AG04449 (cell line): ENCODE data around the gene ITPR2.
"Not testable (repeated sequence)": the region's sequence is repeated elsewhere in the genome, so short reads cannot be mapped to it uniquely, and the experiment has no call there.

Source experiments
- CTCF ChIA-PET: fragments of 350-600 bp; formaldehyde crosslinking; extraction: SDS; loops from one replicate; lab custom pipeline; 2021; ENCODE audit warnings: antibody characterized with exemption; lab: Yijun Ruan, JAX
- POLR2A ChIA-PET: fragments of 400-600, 350-600 bp; formaldehyde crosslinking; extraction: SDS; loops from one replicate; lab custom pipeline; 2020; ENCODE audit warnings: antibody characterized with exemption, inconsistent platforms; lab: Yijun Ruan, JAX
- DNase-seq: peaks from one replicate; pipeline ENCODE4 v3.0.0-alpha.2; 2010; ENCODE audit warnings: low read depth, low spot score
- H3K4me3 ChIP-seq: 2 replicates; pipeline ENCODE4 v1.5.1; 2011; ENCODE audit warnings: low read depth, mild to moderate bottlenecking, control low read depth, low read length
- TF ChIP-seq, protein P1 (sequence below): IDR thresholded peaks from one replicate; pipeline ENCODE4 v1.5.1; 2011; ENCODE audit warnings: mild to moderate bottlenecking, moderate library complexity, low read length, control low read depth, inconsistent platforms; ENCODE audit not compliant: insufficient read depth; ENCODE audit errors: missing control alignments

ITPR2 gene

DNA sequence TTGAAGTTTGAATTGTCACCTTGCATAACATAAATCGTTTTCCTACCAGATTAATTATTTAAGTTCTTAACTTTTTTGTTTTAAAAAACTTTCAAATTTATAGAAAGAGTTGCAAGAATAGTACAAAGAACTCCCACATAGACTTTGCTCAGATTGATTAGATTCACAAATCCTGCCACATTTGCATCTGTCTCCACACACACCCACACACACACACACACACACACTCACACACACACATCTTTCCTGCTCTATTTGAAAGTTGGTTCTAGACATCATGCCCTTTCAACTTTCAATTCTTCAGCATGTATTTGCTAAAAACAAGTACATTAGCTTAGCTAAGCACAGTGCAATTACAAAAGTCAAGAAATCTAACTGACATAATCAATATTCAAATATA is 184.0 kb downstream of the ITPR2 start:
- CTCF ChIA-PET: interaction anchor here (0.5 to 3.4 kb wide), 7 partner anchors 10 to 552 kb away, joined by 3 to 23 read pairs (median 3); no protein-coding TSS in a partner anchor
- POLR2A ChIA-PET: no interaction called here
- H3K4me3 ChIP-seq: no peak overlapping the region

DNA sequence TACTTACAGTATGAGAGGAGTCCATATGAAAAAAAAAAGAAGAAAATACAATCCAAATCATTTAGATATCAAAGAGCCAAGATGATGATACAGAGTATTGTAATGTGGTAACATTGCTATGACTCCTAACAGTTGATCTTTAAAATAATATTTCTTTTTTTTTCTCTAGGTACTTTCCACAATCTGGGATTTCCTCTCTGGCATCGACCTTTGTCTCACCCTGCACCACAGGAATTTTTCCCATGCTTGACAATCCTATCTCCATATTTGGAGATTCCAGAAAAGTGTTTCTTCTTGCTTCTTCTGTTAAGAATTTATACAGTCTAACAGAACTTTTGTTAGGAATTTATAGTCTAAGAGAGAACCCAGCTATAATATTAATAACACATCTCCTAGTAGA is 184.4 kb downstream of the ITPR2 start:
- no peak overlapping the region for H3K4me3 ChIP-seq
- TF ChIP-seq, protein P1, sequence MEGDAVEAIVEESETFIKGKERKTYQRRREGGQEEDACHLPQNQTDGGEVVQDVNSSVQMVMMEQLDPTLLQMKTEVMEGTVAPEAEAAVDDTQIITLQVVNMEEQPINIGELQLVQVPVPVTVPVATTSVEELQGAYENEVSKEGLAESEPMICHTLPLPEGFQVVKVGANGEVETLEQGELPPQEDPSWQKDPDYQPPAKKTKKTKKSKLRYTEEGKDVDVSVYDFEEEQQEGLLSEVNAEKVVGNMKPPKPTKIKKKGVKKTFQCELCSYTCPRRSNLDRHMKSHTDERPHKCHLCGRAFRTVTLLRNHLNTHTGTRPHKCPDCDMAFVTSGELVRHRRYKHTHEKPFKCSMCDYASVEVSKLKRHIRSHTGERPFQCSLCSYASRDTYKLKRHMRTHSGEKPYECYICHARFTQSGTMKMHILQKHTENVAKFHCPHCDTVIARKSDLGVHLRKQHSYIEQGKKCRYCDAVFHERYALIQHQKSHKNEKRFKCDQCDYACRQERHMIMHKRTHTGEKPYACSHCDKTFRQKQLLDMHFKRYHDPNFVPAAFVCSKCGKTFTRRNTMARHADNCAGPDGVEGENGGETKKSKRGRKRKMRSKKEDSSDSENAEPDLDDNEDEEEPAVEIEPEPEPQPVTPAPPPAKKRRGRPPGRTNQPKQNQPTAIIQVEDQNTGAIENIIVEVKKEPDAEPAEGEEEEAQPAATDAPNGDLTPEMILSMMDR: no peak
- ChIA-PET CTCF (interaction anchor here (0.5 to 3.4 kb wide), 6 partner anchors 18 to 552 kb away, joined by 3 to 23 read pairs (median 4); no protein-coding TSS in a partner anchor), POLR2A (no interaction called here)
- DNase-seq: peak; percentile 85

More for the DNA sequence above, 184.0 kb downstream of the ITPR2 start:
- no peak for DNase-seq
- TF ChIP-seq, protein P1: no peak

DNA sequence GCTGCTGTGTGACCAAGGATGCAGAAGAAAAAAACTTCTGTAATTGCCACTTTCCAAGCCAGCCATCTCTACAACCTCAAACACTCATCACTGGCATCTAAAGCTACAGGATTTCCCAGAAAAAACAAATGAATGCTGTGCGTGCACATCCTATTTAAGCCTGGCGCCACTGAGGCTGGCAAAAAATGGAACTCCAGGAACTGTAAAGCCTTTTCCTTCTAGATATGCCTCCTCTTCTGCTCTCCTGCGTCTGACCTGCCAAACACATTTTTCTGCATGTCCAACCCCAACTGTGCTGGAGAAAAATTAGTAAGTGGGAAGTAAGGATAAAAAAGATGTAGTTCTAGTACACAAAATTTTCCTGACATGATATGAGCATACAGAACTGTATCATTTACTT is 184.9 kb downstream of the ITPR2 start:
- no peak for DNase-seq
- TF ChIP-seq, protein P1: no peak
- CTCF ChIA-PET: interaction anchor here (1.0 to 3.4 kb wide), 5 partner anchors 18 to 554 kb away, joined by 3 to 23 read pairs (median 5); no protein-coding TSS in a partner anchor
- POLR2A ChIA-PET: no interaction called here
- H3K4me3 ChIP-seq: no peak overlapping the region

DNA sequence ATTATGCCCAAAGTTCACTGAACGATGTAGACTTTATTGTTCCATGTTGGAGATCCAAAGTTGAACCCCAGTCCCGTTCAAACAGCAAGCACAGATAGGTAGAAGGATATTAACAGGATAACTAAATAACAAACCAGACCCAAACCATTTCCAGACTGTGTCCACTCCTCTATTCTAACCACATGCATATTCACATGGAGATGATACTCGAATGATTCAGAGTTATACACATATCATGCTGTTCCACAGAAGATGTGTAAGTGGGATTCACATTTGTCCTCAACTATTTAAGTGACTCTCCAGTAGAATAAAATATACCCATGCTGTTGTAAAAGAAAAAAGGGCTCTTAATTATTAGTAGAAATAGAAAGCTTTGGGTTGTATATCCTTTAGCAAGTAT is 185.9 kb downstream of the ITPR2 start:
- DNase-seq: no peak
- ChIA-PET POLR2A (no interaction called here), CTCF (interaction anchor here (1.0 to 3.4 kb wide), 3 partner anchors 12 to 553 kb away, joined by 3 to 23 read pairs (median 3); no protein-coding TSS in a partner anchor)
- TF ChIP-seq, protein P1: no peak
- no peak overlapping the region for H3K4me3 ChIP-seq

DNA sequence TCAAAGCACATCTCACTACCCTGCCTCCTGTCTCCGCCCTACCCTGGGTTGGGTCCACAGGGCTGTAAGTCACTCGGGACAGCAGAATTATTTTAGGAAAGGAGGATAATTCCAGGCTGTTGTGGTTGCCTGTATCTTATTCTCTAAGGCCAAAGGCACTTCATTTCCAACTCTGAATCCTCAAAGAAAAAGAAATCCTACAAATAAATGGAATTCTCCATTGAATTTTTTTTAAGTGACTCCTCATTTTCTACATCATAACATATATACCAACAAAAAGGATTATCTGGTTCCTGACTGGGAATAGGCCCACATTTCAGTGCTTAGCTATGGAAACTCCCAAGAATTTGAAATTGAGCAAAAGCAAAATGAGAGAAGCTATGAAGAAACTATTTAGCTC is 186.4 kb downstream of the ITPR2 start:
- DNase-seq: no peak
- POLR2A ChIA-PET: no interaction called here
- H3K4me3 ChIP-seq: no peak overlapping the region
- TF ChIP-seq, protein P1: no peak
- CTCF ChIA-PET: interaction anchor here (1.0 to 3.4 kb wide), 2 partner anchors 12 to 16 kb away, joined by 3 to 23 read pairs; no protein-coding TSS in a partner anchor

DNA sequence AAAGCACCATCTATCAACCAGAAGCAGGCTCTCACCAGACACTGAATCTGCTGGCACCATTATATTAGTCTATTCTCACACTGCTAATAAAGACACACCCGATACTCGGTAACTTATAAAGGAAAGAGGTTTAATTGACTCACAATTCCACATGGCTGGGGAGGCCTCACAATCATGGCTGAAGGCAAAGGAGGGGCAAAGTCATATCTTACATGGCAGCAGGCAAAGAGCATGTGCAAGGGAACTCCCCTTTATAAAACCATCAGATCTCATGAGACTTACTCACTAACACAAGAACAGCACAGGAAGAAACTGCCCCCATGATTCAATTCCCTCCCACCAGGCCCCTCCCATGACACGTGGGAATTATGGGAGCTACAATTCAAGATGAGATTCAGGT is 188.6 kb downstream of the ITPR2 start:
- POLR2A ChIA-PET, DNase-seq: not testable (repeated sequence)
- CTCF ChIA-PET: interaction anchor here (1.1 to 1.7 kb wide), 3 partner anchors 16 to 547 kb away, joined by 3 to 4 read pairs (median 4); no protein-coding TSS in a partner anchor

More for the DNA sequence above, 188.6 kb downstream of the ITPR2 start:
- H3K4me3 ChIP-seq: not testable (repeated sequence)
